Measurements from ENCODE around the gene CACNG4.

The CACNG4 gene

DNA sequence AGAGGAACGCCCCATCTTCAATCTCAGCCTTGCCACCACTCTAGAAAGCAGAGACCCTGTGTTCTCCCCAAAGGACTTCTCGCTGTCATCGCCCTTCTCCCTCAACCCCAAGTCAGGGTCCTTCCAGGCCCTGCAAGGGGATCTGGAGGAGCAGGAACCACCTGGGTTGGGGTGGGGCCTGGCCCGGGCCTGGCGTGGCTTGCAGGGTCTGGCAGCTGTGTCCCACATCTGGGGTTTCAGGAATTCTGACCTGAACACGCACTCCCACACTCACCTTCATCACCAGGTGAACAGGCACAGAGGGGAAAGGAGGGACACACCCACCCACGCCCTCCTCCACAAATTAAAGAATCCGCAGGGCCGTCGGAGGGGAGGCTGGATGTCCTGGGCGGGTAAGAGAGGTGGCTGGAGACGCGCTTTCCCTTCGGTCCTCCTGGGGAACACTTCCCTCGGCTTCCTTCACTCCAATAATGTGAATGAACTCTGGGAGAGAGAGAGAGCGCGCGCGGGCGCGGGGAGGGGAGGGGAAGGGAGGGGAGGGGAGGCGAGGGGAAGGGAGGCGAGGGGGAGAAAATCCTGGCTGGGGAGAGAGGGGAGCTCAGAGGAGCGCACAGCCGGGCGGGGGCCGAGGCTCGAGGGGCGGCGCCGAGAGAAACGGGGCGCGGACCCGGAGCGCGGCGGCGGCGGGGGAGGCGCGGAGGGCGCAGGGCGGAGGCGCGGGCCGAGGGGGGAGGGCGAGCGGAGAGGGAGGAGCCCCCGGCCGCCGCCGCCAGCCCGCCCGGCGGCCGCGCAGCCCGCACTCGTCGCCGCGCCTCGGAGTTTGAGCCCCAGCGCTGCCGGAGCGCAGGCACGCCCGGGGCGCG lies at the start of gene CACNG4:
Gene CACNG4 (plus strand): TSS at position 799 of the 863 bp plus-strand sequence. CDS start 205 bp downstream, outside the sequence.
- DNase-seq (ENCODE audit: low read depth) = no peak

DNA sequence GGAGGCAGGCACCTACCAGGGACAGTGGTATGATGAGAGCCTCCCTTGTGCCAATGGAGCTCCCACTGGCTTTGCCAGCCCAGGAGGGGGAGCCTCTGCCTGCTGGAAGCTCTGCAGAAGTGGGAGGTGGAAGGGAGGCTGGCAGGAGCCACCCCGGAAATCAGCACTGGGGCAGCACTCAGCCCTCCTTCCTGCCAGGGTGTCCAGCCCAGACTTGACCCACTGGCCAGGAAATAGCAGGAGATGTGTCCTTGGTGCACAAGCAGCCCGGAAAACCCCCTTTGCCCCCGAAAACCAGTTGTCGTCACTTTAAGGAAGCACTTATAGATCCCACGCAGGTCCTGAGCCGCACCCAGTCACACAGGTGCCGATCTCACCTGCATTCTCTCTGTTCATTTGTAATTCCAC lies 49.3 kb upstream of the CACNG4 start:
- DNase-seq (ENCODE audit: low read depth) = no peak

DNA sequence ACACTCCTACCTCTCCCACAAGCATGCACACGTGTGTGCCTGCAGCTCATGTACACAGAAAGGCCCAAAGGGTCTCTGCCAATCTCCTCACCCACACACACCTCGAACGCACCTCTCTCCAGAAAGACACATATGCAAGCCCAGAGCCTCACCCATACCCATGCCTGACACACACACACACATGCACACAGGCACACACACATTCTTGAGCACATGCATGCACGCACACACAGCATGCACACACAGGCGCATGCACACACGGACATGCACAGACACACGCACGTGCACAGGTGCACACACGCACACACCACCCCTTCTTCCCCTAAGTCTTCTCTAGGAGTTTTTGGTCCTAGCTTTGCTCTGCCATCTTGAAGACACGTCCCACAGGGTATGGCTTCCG lies 48.7 kb upstream of the CACNG4 start:
- no peak for DNase-seq (ENCODE audit: low read depth)

DNA sequence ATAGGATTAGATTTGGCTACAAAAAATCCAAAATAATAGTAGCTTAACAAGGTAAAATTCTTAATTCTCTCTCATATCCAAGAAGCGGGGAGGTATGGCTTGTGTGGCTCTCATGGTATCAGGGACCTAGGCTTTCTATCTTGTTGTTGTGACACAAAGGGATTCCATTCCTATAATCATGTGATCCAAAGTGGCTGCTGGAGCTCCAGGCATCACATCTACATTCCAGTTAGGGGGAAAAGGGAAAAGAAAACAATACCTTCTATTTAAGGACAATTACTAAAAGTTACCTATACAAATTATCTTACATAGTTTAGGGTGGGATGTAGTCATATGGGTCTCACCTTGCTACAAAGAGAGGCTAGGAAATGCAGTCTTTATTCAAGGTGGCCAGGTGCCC lies 47.6 kb upstream of the CACNG4 start:
- no peak for DNase-seq (ENCODE audit: low read depth)

DNA sequence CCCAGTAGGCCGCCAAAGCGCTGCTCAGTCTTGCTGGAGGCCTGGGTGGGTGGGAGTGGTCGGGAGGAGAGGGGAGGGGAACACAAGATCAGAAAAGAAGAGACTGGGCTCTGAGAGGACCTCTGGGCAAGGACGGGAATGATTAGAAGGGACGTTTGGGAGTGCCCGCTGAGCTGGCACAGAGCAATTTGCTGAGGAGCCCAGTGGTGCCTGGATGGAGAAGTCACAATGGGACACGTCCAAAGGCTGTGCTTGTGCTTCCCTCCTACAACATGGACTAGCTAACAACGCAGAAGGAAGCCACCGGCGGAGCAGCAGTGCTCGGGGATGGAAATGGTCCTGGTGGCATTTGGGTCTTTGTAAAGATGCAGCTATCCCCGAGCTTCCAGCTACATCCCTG lies 45.6 kb upstream of the CACNG4 start:
- DNase-seq (ENCODE audit: low read depth) = no peak

DNA sequence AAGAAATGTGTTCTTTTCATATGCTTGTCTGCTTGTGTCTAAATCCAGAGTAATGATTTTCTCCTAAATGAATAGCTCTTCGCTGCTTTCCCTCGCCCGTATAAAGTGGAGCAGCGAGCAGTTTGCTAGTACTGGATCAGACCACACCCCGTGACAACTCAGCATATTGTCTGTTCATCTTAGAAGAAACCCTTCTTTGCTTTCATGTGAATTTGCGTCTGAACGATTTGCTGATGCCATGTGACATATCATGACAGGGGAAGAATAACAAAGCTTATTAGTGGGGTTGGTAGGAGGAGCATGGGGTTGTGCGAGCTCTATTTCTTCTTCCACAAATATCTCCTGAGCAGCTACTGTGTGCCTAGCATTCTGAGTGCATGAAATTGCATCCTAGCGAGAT lies 44.1 kb upstream of the CACNG4 start:
- DNase-seq (ENCODE audit: low read depth) = no peak

DNA sequence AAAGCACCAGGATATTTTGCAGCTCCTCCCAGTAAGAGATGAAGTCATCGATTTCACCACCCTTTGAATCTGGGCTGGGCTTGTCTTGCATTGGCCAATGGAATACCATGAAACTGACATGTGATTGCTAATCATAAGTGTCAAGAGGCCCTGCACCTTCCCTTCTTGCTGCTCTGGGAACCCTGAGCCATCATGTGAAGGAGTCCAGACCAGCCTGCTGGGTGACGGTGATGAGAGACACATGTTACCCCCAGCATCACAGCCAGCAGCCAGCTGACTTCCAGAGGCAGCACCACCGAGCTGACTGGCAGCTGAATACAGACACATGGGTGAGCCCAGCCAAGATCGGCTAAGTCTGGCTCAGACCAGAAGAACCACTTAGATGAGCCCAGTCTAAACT lies 43.6 kb upstream of the CACNG4 start:
- DNase-seq (ENCODE audit: low read depth) = no peak

DNA sequence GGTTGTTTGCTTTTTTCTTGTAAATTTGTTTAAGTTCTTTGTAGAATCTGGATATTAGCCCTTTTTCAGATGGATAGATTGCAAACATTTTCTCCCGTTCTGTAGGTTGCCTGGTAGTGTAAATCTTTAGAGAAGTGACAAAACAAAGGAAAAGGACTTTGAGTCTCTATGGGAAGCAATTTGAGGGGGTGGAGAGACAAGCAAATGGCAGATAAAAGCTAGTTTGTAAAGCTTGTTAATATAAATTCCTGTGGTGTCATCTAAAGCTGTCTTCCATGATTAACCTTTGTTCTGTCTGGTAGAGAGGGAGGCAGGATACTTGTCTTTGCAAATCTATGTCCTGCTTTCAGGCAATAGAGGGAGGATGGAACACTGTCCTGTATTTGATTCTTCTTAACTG lies 40.6 kb upstream of the CACNG4 start:
- DNase-seq (ENCODE audit: low read depth) = no peak

DNA sequence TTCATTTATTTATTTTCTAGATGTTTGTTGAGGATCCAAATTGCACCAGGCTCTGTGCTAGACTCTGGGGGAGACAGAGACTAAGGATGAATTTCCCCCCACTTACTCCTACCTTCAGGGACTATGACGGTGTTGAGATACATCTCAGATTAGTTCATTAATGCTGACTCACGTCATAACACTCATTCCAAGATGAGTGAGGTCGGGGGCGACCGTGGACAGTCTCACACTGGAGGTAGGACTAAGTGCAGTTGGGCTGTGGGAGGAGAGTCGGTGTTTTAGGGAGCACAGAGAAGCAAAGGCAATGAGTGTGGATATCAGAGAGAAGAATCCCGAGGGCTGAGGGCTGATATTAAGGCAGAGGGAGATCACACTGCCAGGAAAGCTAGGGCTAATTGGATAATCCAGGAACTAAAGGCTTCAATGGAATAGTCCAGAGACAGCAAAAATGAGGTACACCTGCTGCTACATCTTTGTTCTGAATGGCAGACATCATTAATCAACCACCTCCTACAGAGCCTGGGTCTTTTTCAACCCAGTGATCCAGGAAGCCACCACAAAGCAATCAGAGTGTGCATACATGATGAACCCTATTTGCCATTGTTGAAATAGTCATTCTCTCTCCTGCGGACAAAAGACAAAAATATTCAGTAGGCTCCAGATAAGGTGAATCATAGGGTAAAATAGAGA lies 38.6 kb upstream of the CACNG4 start:
- no peak for DNase-seq (ENCODE audit: low read depth)

DNA sequence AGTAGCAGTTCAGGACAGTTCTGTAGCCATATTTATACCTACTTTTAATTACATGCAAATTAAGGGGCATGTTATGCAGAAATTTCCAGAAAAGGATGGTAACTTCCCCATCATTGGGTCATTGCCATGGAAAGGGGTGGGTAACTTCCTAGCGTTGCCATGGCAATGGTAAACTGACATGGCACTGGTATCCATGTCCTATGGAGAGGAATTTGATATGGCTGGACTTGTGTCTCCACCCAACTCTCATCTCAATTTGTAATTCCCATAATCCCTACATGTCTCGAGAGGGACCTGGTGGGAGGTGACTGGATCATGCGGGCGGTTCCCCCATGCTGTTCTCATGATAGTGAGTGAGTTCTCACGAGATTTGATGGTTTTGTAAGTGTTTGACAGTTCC lies 35.6 kb upstream of the CACNG4 start:
- DNase-seq (ENCODE audit: low read depth) = no peak

DNA sequence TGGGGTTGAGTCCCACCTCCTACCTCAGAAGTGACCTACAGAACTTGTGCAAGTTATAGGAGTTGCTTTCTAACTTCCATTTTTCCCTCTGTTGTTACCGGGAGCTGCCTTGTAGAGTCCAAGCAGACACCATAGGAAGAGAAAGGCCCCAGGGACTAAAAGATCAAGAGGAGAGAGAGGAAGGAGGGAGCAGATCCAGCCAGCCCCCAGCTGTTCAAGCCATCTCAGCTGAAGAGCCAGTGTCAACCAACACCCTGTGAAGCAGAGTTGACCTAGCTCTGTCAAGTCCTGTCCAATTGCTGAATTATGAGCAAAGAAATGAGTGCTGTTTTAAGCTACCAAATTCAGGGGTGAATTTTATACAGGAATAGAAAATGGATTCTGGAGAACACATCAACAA lies 34.9 kb upstream of the CACNG4 start:
- no peak for DNase-seq (ENCODE audit: low read depth)

DNA sequence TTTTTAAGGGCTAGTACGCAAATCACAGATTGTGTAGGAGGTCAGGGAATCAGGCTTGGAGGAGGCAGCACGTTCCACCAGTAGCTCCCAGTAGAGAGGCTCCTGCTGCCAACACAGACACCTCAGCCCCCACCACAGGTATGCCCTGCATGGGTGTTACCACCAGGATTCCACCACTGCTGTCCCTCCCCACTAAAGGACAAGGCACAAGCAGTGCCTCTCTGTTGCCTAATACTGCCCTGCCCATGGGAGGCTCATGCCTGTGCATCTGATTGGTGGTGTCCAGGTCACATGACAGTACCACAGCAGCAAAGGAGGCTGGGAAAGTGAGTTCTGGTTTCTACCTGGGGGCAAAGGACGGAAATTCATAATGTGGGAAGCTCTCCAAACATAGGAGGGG lies 33.6 kb upstream of the CACNG4 start:
- no peak for DNase-seq (ENCODE audit: low read depth)

DNA sequence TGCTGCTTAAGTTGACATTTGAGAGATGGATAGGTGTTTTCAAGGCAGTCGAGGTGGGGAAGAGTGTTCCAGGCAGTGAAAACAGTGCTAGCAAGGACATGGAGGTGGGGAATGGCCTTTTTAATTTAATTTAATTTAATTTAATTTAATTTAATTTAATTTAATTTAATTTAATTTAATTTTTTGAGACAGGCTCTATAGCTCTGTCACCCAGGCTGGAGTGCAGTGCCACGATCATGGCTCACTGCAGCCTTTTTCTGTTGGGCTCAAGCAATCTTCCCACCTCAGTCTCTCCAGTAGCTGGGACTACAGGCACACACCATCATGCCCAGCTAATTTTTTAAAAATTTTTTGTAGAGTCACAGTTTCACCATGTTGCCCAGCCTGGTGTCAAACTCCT lies 32.2 kb upstream of the CACNG4 start:
- DNase-seq (ENCODE audit: low read depth) = no peak

DNA sequence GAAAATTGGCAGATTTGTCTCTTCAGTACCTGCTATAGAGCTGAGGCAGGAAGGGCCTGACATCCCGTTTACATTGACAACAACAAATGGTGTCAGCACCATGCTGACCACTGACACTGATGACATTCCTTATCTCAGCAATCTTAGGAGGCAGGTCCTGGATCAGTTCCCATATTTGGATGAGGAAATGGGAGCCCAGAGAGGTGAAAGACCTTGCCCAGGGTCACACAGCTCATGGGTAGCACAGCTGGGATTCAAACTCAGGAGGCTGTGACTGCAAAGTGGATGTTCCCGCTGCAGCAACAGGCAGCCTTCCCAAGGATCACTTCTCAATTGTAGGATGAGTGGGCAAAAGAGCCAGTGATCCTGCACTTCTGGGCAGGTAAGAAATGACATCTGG lies 30.5 kb upstream of the CACNG4 start:
- DNase-seq (ENCODE audit: low read depth) = no peak

DNA sequence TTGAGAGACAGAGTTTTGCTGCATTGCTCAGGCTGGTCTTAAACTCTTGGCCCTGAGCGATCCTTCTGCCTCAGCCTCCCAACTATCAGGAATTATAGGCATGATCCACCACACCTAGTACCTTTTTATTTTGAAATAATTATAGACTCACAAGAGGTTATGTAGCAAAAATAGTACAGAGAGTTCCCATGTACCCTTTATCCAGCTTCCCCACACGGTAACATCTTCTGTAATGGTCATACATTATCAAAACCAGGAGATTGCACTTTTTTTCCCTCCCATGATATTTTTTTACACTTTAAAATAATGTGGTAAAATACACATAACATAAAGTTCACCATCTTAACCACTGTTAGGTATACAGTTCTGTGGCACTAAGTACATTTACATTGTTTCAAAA lies 28.8 kb upstream of the CACNG4 start:
- no peak for DNase-seq (ENCODE audit: low read depth)

DNA sequence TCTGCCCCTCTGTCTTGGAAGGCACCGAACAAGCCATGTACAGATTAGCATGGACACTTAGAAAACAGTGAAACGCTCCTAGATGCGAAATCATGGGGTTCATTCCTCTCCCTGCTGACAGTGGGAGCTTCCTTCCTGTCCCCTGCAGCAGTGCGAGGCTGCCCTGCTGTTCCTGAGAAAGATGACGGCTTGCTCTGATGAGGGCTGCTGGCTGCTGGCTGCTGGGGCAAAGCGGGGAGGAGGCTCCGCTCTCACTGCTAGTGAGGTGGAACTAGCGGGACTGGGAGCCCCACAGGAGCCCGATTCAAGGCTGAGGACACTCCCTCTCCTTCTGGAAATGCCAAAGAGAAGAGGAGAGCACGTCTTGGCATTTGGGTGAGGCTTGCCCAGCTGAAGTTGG lies 25.9 kb upstream of the CACNG4 start:
- no peak for DNase-seq (ENCODE audit: low read depth)

DNA sequence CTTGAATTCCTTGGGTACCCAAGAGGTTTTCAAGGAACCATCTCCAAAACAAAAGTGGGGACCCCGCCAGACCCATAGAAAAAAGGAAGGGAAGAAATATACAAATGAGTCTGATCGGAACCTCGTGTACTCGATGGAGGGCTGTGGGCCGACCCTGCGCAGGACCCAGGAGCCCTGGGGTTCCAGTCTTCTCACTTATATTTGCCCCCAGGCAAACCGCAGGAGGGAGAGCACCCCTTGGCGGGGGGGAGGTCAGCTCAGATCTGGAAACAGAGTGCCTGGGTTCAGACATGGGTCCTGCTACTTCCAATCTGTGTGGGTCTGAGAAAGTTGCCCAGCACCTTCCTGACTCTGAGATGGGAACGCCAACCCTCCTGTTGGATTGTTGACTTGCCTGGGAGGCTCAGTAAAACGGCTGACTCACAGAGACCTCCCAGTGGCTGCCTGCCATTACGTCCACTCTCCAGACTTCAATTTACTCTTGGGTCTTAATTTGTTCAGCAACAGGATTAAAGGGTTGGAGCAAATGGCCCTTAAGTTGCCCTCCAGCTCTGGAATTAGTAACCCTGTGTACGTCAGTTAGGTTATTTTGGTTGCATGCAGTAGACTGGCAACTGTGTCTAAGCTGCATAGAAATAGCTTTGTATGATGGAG lies 24.9 kb upstream of the CACNG4 start:
- no peak for DNase-seq (ENCODE audit: low read depth)

DNA sequence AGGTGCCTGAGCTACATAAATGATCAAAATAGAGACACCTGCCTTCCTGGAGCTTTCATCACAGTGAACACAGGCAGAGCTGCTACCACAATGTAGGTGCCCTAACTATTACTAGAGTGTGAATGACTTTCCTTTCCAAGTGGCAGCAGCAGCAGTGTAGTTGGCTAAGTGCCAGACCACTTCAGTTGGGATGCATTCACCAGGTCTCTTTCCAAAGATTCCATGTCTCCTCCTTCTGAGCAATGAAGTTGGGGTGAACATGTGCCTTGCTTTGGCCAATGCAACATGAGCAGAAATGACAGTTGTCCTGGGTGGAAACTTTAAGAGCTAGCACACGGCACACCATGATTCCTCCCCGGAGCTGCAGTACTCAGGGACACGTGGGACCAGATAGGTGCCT lies 23.3 kb upstream of the CACNG4 start:
- DNase-seq (ENCODE audit: low read depth) = no peak

DNA sequence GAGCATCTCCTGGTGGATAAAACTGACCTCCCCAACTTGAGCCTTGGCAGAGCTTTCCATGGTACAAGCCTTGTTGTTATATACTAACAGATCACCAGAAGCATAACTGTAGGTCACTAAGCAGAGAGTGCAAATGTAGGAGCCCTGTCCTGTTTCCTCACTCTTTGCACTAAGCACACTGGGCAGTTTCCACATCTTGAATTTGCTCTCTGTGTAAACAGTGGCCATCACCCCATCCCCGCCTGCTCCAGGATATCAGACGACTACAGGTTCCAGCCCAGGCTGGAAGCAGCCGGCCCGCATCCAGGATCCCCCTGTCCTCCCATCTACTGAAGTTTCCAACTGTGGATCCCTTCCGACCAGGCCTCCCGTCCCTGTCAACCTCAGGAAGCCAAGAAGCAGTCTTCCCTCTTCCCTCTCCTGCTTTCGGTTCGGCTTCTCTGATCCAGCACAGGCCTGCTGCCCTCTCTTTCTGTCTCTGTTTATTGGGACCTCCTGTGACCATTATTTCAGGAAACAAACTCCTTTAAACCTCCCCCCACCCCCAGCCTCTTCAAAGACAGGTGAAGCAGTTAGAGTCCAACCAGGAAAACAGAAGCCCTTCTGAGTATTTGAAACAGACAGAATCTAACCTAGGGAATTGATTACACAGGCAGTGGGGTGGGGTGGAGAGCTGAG lies 22.6 kb upstream of the CACNG4 start:
- no peak for DNase-seq (ENCODE audit: low read depth)

DNA sequence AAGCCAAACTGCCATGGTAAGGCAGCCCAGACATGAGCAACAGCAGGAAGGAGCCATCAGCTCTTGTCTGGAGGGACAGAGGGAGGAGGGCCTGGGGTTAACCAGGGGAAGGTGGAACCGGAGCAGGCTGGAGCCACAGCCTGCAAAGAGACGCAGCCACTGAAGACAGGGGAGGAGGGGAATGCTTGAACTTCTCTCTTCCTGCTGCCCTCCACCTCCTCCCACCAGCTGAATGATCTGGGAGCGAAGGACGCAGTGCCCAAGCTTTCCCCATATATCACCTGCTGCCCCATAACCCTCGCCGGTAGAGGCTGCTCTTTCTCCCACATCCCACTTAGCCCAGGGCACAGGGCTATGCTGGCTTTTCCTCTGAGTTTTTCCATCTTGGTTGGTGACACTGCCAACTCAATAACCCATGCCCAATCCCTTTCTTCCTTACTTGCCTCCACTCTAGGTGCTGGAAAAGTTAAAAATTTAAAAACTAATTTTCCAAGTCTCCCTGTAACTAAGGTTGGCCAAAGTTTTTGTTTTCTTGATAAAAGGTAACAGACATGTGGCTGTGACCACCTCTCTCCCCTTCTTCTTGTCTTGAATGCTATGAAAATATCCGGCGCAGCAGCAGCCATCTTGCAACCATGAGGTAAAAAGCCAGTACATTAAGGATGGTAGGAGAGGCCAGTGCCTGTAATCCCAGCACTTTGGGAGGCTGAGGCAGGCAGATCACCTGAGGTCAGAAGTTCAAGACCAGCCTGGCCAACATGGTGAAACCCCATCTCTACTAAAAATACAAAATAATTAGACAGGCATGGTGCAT lies 21.8 kb upstream of the CACNG4 start:
- no peak for DNase-seq (ENCODE audit: low read depth)

DNA sequence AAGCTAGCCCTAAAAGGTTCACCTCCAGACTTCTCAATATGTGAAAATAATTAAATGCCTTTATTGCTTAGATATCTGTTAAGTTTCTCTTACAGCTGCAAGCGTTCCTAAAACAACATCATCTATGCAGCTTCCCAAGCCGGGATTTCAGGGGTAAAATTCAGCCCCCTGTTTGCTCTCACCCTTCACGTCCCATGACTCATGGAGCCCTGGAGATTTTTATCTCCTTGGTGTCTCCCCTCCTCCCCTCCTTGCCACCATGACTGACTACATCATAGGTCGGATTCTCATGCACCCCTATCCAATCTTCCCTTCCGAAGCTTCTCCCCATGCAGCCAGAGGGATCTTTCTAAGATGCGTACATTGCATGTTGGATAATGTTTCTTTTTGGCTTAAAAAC lies 21.0 kb upstream of the CACNG4 start:
- DNase-seq (ENCODE audit: low read depth) = no peak
